H9 (cell line): ENCODE results near the gene ST3GAL5. TPM values are rescaled to one million over a fixed set of nuclear protein-coding genes. Genes with fewer than 3 reads are reported as not detected.

Experiments used
- DNase-seq: peaks from one replicate; pipeline ENCODE4 v3.0.0-alpha.2; 2017
- H2AFZ ChIP-seq: one replicate; pipeline ENCODE4 v1.6.1; 2013; ENCODE audit warnings: mild to moderate bottlenecking, low read length, control low read depth, moderate library complexity
- H2AK5ac ChIP-seq: 2 replicates; pipeline ENCODE4 v1.6.1; 2013; ENCODE audit warnings: low read length, control low read depth, mixed read lengths; ENCODE audit not compliant: insufficient read length
- H2BK120ac ChIP-seq: one replicate; pipeline ENCODE4 v1.6.1; 2013; ENCODE audit warnings: low read depth, mild to moderate bottlenecking, low read length, control low read depth, inconsistent platforms; ENCODE audit not compliant: poor library complexity, severe bottlenecking
- H2BK12ac ChIP-seq: 2 replicates; pipeline ENCODE4 v1.6.1; 2013; ENCODE audit warnings: low read length, control low read depth, mixed read lengths, low read depth; ENCODE audit not compliant: insufficient read length
- H2BK15ac ChIP-seq: 2 replicates; pipeline ENCODE4 v1.6.1; 2013; ENCODE audit warnings: low read depth, low read length, control low read depth
- H2BK20ac ChIP-seq: one replicate; pipeline ENCODE4 v1.6.1; 2013; ENCODE audit warnings: low read depth, mild to moderate bottlenecking, low read length, control low read depth, inconsistent platforms; ENCODE audit not compliant: poor library complexity, severe bottlenecking
- H2BK5ac ChIP-seq: 2 replicates; pipeline ENCODE4 v1.6.1; 2013; ENCODE audit warnings: low read length, control low read depth, mixed read lengths; ENCODE audit not compliant: insufficient read length
- H3K14ac ChIP-seq: 2 replicates; pipeline ENCODE4 v1.6.1; 2013; ENCODE audit warnings: low read length, control low read depth; ENCODE audit not compliant: insufficient read depth
- H3K18ac ChIP-seq: 2 replicates; pipeline ENCODE4 v1.6.1; 2013; ENCODE audit warnings: low read depth, mild to moderate bottlenecking, mixed read lengths, low read length, control low read depth; ENCODE audit not compliant: insufficient read length
- H3K23ac ChIP-seq: 2 replicates; pipeline ENCODE4 v1.6.1; 2013; ENCODE audit warnings: low read length, control low read depth, mixed read lengths, low read depth; ENCODE audit not compliant: insufficient read length
- H3K23me2 ChIP-seq: 2 replicates; pipeline ENCODE4 v1.6.1; 2013; ENCODE audit warnings: low read depth, mild to moderate bottlenecking, mixed read lengths, low read length, control low read depth; ENCODE audit not compliant: insufficient read length, poor library complexity, severe bottlenecking
- H3K27ac ChIP-seq: 2 replicates; pipeline ENCODE4 v1.5.1; 2013; ENCODE audit warnings: low read length, control low read depth, mixed read lengths, low read depth; ENCODE audit not compliant: insufficient read length
- H3K27me3 ChIP-seq: 2 replicates; pipeline ENCODE4 v1.6.1; 2013; ENCODE audit warnings: low read length, control low read depth, inconsistent platforms; ENCODE audit not compliant: insufficient read depth
- H3K4ac ChIP-seq: 2 replicates; pipeline ENCODE4 v1.6.1; 2013; ENCODE audit warnings: low read depth, mild to moderate bottlenecking, control low read depth, inconsistent platforms, low read length, moderate library complexity
- H3K4me1 ChIP-seq: 2 replicates; pipeline ENCODE4 v1.6.1; 2013; ENCODE audit warnings: low read length, control low read depth, inconsistent platforms; ENCODE audit not compliant: insufficient read depth
- H3K4me2 ChIP-seq: 2 replicates; pipeline ENCODE4 v1.6.1; 2013; ENCODE audit warnings: low read length, control low read depth, mixed read lengths; ENCODE audit not compliant: insufficient read length, insufficient read depth
- H3K56ac ChIP-seq: 2 replicates; pipeline ENCODE4 v1.6.1; 2013; ENCODE audit warnings: low read depth, mild to moderate bottlenecking, mixed read lengths, low read length, control low read depth; ENCODE audit not compliant: insufficient read length
- H3K79me1 ChIP-seq: 2 replicates; pipeline ENCODE4 v1.6.1; 2013; ENCODE audit warnings: low read depth, mild to moderate bottlenecking, moderate library complexity, low read length, control low read depth, inconsistent platforms; ENCODE audit not compliant: insufficient read depth, poor library complexity, severe bottlenecking
- H3K79me2 ChIP-seq: 2 replicates; pipeline ENCODE4 v1.6.1; 2013; ENCODE audit warnings: low read length, control low read depth, inconsistent platforms; ENCODE audit not compliant: insufficient read depth
- H3K9ac ChIP-seq: 2 replicates; pipeline ENCODE4 v1.6.1; 2013; ENCODE audit warnings: low read length, control low read depth, mixed read lengths; ENCODE audit not compliant: insufficient read length; ENCODE audit errors: extremely low read depth
- H3K9me3 ChIP-seq: one replicate; pipeline ENCODE4 v1.6.1; 2013; ENCODE audit warnings: low read depth, low read length, inconsistent platforms; ENCODE audit not compliant: control insufficient read depth
- H3T11ph ChIP-seq: one replicate; pipeline ENCODE4 v1.6.1; 2013; ENCODE audit warnings: mild to moderate bottlenecking, low read length, control low read depth, inconsistent platforms
- H4K20me1 ChIP-seq: one replicate; pipeline ENCODE4 v1.6.1; 2013; ENCODE audit not compliant: control insufficient read depth, insufficient read length, insufficient read depth
- H4K5ac ChIP-seq: 2 replicates; pipeline ENCODE4 v1.6.1; 2013; ENCODE audit warnings: low read depth, mild to moderate bottlenecking, mixed read lengths, low read length, control low read depth; ENCODE audit not compliant: insufficient read length
- H4K8ac ChIP-seq: replicated peaks from 2 replicates; pipeline ENCODE4 v1.6.1; 2013; ENCODE audit warnings: low read length, control low read depth, mixed read lengths, low read depth; ENCODE audit not compliant: insufficient read length
- H4K91ac ChIP-seq: 2 replicates; pipeline ENCODE4 v1.6.1; 2013; ENCODE audit warnings: low read depth, mild to moderate bottlenecking, moderate library complexity, mixed read lengths, low read length, control low read depth; ENCODE audit not compliant: insufficient read length
- H3K27ac Mint-ChIP-seq, 3 experiments: 2 replicates in 2 of 3; 3 replicates in 1 of 3; pipeline ENCODE4 v1.8.0; 2020 to 2021; ENCODE audit warnings: mixed read lengths in 3 of 3, mild to moderate bottlenecking in 1 of 3, moderate library complexity in 1 of 3
- H3K27me3 Mint-ChIP-seq: 2 replicates; pipeline ENCODE4 v1.8.0; 2021; ENCODE audit warnings: low read depth, mild to moderate bottlenecking, moderate library complexity, mixed read lengths
- H3K36me3 Mint-ChIP-seq, 3 experiments: 2 replicates in 2 of 3; 3 replicates in 1 of 3; pipeline ENCODE4 v1.8.0; 2020 to 2021; ENCODE audit warnings: low read depth in 3 of 3, mixed read lengths in 3 of 3; ENCODE audit not compliant: insufficient read depth in 1 of 3
- H3K4me1 Mint-ChIP-seq, 2 experiments: 2 replicates each; pipeline ENCODE4 v1.8.0; 2020; ENCODE audit warnings: mixed read lengths in 2 of 2
- H3K4me3 Mint-ChIP-seq, 2 experiments: 2 replicates in 1 of 2; 3 replicates in 1 of 2; pipeline ENCODE4 v1.8.0; 2020 to 2021; ENCODE audit warnings: mild to moderate bottlenecking in 2 of 2, mixed read lengths in 2 of 2, moderate library complexity in 1 of 2
- H3K9me3 Mint-ChIP-seq, 2 experiments: 2 replicates in 1 of 2; 3 replicates in 1 of 2; pipeline ENCODE4 v1.8.0; 2020; ENCODE audit warnings: mild to moderate bottlenecking in 2 of 2, mixed read lengths in 2 of 2, moderate library complexity in 1 of 2
- CTCF ChIP-seq: fragments of 200-600 bp; sonication (generic); conservative IDR thresholded peaks from 3 replicates; pipeline ENCODE4 v1.8.0; 2021; ENCODE audit warnings: antibody characterized with exemption, mild to moderate bottlenecking
- WGBS: extraction: QIAGEN DNeasy Blood & Tissue Kit; methylation state at CpG from one replicate; pipeline ENCODE4 v1.1.7; 2013; ENCODE audit warnings: missing lambda C conversion rate, low lambda C conversion rate, mixed read lengths; ENCODE audit not compliant: insufficient read length; ENCODE audit errors: extremely low coverage; 5-methylcytosine and 5-hydroxymethylcytosine counted together
- total RNA-seq: library from RNA; stranded (reverse); gene quantifications from 2 replicates; pipeline ENCODE4 v1.2.1, GENCODE V29; 2021

The ST3GAL5 gene
- total RNA-seq, 1 experiment from 2014 or later, result 3.3 TPM

- no peak for DNase-seq
- Histone ChIP-seq H3K9me3 (no peaks in the 10 kb centered on the region), H3K79me1 (no peaks in the 10 kb centered on the region), H3K4me2 (no peak overlapping the region), H3K56ac (no peak overlapping the region), H2AFZ (no peak overlapping the region), H4K20me1 (no peaks in the 10 kb centered on the region), H3K23me2 (no peaks in the 10 kb centered on the region), H4K5ac (no peak overlapping the region), H2AK5ac (no peak overlapping the region), H2BK12ac (no peak overlapping the region), H2BK5ac (no peak overlapping the region), H2BK15ac (no peak overlapping the region), H3T11ph (no peak overlapping the region), H3K4me1 (no peaks in the 10 kb centered on the region), H4K8ac (no peak overlapping the region), H3K18ac (no peak overlapping the region), H3K9ac (no peak overlapping the region), H3K27ac (no peak overlapping the region), H2BK120ac (no peak overlapping the region), H4K91ac (no peak overlapping the region), H3K27me3 (no peaks in the 10 kb centered on the region), H3K14ac (no peak overlapping the region), H3K79me2 (no peaks in the 10 kb centered on the region), H3K23ac (no peak overlapping the region), H3K4ac (no peak overlapping the region), H2BK20ac (no peak overlapping the region)
- Mint-ChIP-seq H3K4me3 (no peak overlapping the region), H3K4me1 (no peaks in the 10 kb centered on the region), H3K27me3 (no peaks in the 10 kb centered on the region; the same call in 1 of the 2 replicates), H3K36me3 (no peaks in the 10 kb centered on the region), H3K9me3 (no peaks in the 10 kb centered on the region), H3K27ac (no peak overlapping the region)
- TF ChIP-seq CTCF, result no peak
- no CpG with 5 or more reads among the region's 1 CpG for WGBS
Observed at GRCh38 chr2:85861180-85861579, 27.6 kb downstream of the ST3GAL5 start.
